T-helper 2 cell (primary cell): Measurements from ENCODE around the gene NKAIN4.
"Not testable (repeated sequence)": the region's sequence is repeated elsewhere in the genome, so short reads cannot be mapped to it uniquely, and the experiment has no call there.

ENCODE experiments used
- DNase-seq, 5 experiments: peaks; one replicate each; pipeline versions ENCODE4 v3.0.0 to v3.0.0-alpha.2; 2012 to 2022

NKAIN4 gene

DNA sequence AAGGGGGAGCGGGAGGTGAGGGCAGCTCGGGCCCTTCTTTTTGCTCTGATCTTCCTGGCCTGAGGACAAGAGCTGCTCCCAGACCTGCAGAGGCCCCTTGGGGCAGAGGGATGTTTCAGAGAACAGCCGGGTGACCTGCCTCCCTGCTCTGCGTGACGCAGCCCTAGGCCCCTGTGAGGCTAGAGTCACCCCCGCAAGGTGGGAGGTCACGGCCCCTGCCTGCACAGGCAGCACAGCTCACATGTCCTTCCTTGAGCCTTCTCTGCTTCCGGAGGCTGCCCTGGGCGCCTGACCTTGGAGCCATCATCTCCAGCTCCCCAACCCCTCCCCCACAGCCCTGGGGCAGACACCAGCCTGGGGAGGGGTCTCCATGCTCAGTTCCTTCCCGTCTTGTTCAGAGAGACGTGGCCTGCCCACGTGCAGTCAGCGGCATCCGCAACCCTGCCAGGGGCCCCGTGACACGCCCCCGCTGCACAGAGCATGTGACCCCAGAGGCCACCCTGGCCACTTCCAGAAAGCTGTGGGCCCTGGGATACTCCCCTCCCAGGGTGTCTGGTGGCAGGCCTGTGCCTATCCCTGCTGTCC is 18.8 kb downstream of the NKAIN4 start, which contains the start of gene BIRC7:
Gene BIRC7 (plus strand): TSS at position 507 of the 585 bp plus-strand sequence. CDS start 192 bp downstream, outside the sequence.
- no peak for DNase-seq

DNA sequence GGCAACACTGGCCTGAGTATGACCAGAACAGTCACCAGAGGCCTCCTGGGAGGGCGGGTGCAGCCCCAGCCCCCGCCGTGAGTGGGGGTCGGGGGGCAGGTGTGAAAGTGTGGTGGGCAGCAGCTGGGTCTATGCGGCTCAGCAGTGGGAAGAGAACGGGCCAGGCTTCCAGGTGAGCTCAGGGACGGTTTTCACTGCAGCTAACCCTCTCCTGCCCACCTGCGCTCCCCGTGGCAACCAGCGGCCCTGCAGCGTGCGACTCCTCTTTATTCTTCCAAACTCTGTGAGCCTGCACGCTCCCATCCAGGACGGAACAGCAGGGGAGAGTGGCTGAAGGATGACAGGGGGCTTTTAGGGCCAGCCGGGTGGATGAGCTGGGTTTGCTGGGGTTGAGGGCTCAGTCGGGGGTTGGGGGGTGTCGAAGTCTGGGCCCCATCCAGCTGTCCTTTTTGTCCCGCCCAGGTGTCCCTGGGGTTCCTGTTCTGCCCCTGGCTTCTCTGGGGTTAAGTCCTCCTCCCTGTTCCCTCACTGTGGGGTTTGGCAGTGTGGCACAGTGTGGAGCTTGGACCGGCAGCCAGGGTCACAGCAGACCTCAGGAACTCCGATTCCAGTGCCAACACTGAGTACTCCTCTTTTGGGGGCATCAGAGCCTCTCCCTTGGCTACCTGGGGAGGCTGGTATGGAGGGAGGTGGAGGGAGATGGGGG is 19.4 kb downstream of the NKAIN4 start:
- peak in 1 of 5 experiments; percentile 12 for DNase-seq

GRCh38 chr20:63233924-63234323 is 20.3 kb downstream of the NKAIN4 start:
- DNase-seq, result no peak

GRCh38 chr20:63233061-63233344 is 21.3 kb downstream of the NKAIN4 start:
- no peak for DNase-seq

- DNase-seq, result no peak
These were observed 21.8 kb downstream of the NKAIN4 start for GRCh38 chr20:63232235-63233060.

- no peak for DNase-seq
These were observed 23.4 kb downstream of the NKAIN4 start for GRCh38 chr20:63230800-63231268.

DNA sequence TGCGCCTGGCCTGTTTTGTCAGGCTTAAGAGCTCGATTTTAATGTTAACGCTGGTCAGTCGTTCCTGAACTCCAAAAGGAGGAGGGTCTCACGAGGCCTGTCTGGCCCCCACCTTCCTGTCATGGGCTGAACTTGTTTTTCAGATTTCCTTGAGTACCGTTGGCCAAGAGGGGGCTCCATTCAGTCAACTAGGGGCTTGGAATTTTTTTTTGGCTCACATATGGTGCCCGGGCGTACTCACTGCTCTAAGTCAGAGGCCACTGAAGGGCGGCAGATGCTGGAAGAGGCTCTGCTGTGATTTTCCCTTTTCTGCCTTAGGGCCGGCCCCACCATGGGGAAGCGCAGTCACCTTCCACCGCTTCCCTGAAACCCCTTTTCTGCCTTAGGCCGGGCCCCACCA is 25.5 kb downstream of the NKAIN4 start:
- no peak for DNase-seq

DNA sequence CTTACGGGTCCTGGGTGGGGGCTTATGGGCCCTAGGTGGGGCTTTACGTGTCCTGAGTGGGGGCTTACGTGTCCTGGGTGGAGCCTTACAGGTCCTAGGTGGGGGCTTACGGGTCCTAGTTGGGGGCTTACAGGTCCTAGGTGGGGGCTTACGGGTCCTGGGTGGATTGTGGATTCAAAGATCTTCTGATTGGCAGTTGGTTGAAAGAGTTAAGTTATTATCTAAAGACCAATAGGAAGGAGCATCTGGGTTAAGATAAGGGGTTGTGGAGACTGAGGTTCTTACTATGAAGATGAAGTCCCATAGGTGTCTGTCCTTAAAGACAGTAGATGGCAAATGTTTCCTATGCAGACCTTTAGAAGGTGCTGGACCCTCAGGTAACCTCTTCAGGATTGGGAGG is 27.0 kb downstream of the NKAIN4 start:
- no peak for DNase-seq

- DNase-seq, result no peak
These were observed 28.0 kb downstream of the NKAIN4 start for GRCh38 chr20:63226042-63226943.

- DNase-seq, result no peak
These were observed 29.2 kb downstream of the NKAIN4 start for GRCh38 chr20:63225082-63225454.

DNA sequence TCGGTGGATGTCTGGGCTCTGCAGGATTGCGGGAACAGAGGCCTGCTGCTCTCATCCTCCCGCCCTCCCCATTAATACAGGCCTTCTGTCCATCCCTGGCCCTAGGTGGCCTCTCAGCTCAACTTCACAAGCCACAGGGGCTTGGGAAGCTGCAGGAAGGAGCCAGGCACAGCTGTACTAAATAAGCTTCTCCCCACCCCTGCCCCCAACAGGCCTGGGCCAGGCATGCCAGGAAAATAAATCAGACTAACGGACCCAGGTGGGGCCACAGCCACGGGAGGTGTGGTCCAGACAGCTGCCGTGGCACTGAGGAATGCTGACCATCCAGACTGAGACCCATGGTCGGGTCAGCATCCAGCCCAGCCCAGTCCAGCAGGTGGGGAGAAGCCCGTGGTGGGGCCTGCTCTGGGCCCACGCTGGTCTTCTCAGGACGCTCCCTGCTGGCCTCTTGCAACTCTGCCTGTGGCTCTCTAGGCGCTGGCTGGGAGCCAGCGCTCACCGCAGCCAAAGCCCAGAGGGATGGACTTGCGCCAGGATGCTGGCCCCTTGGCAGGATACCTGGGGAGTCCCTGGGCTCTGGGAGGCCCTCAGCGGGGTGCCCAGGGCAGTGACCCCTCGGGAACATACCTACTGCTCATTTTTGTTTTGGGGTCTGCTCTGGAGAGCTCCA is 29.7 kb downstream of the NKAIN4 start:
- no peak for DNase-seq

GRCh38 chr20:63223826-63224207 is 30.4 kb downstream of the NKAIN4 start:
- no peak for DNase-seq

- DNase-seq, result peak in 3 of 5 experiments; percentile 15 to 24 (median 22)
These were observed 31.0 kb downstream of the NKAIN4 start for GRCh38 chr20:63223121-63223825.

- no peak for DNase-seq
These were observed 31.7 kb downstream of the NKAIN4 start for GRCh38 chr20:63222541-63222940.

GRCh38 chr20:63221400-63222053 is 32.7 kb downstream of the NKAIN4 start:
- not testable (repeated sequence) for DNase-seq

- DNase-seq, result no peak
These were observed 33.4 kb downstream of the NKAIN4 start for GRCh38 chr20:63220696-63221399.

- no peak for DNase-seq
These were observed 34.3 kb downstream of the NKAIN4 start for GRCh38 chr20:63219866-63220521.

GRCh38 chr20:63219447-63219821 is 34.8 kb downstream of the NKAIN4 start:
- DNase-seq, result no peak

GRCh38 chr20:63218701-63219446 is 35.4 kb downstream of the NKAIN4 start:
- no peak for DNase-seq
